RWPE1 (cell line): ENCODE results near the gene TRAM2.

Experiments
- CTCF ChIA-PET: fragments of 350-600 bp; sonication (Branson Sonifier 250); formaldehyde crosslinking; extraction: SDS; loops from one replicate; lab custom pipeline; 2021; lab: Yijun Ruan, JAX
- POLR2A ChIA-PET: fragments of 400-600 bp; formaldehyde crosslinking; extraction: SDS; loops from one replicate; lab custom pipeline; 2020; ENCODE audit warnings: antibody characterized with exemption; ENCODE audit not compliant: low non-redundant PET; lab: Yijun Ruan, JAX
- DNase-seq: peaks from one replicate; pipeline ENCODE4 v3.0.0; 2012; ENCODE audit warnings: low spot score
- H3K27ac ChIP-seq: fragments of 450-650 bp; 2 replicates; pipeline ENCODE4 v1.5.1; 2017
- CTCF ChIP-seq: fragments of 450-650 bp; conservative IDR thresholded peaks from 2 replicates; pipeline ENCODE4 v1.5.1; 2017; ENCODE audit warnings: low read depth, mild to moderate bottlenecking

The TRAM2 gene

GRCh38 chr6:52497652-52498408 lies 79.0 kb downstream of the TRAM2 start:
- H3K27ac ChIP-seq, result no peak overlapping the region; the same call in 1 of the 2 replicates
- no peak for TF ChIP-seq CTCF
- no peak for DNase-seq
- ChIA-PET CTCF (no interaction called here), POLR2A (no interaction called here)

- ChIA-PET POLR2A (no interaction called here), CTCF (no interaction called here)
- no peak overlapping the region for H3K27ac ChIP-seq
- DNase-seq, result no peak
- TF ChIP-seq CTCF, result no peak
Measured at GRCh38 chr6:52496631-52497030, 80.2 kb downstream of the TRAM2 start.

GRCh38 chr6:52495922-52496321 lies 80.9 kb downstream of the TRAM2 start:
- TF ChIP-seq CTCF, result no peak
- ChIA-PET POLR2A (no interaction called here), CTCF (interaction anchor here (0.8 kb wide), 1 partner anchor 89 kb away, joined by 3 read pairs; no protein-coding TSS in a partner anchor)
- H3K27ac ChIP-seq, result no peak overlapping the region
- no peak for DNase-seq

GRCh38 chr6:52494298-52495072 lies 82.4 kb downstream of the TRAM2 start:
- no peak for DNase-seq
- CTCF ChIA-PET, result no interaction called here
- no peak overlapping the region for H3K27ac ChIP-seq
- no peak for TF ChIP-seq CTCF
- POLR2A ChIA-PET, result no interaction called here

GRCh38 chr6:52493669-52494068 lies 83.2 kb downstream of the TRAM2 start:
- TF ChIP-seq CTCF, result no peak
- POLR2A ChIA-PET, result no interaction called here
- DNase-seq, result no peak
- CTCF ChIA-PET, result no interaction called here
- H3K27ac ChIP-seq, result no peak overlapping the region

GRCh38 chr6:52491203-52492069 lies 85.4 kb downstream of the TRAM2 start:
- TF ChIP-seq CTCF, result no peak
- ChIA-PET POLR2A (no interaction called here), CTCF (no interaction called here)
- H3K27ac ChIP-seq, result no peak overlapping the region
- DNase-seq, result no peak
